T-helper 22 cell (primary cell): Measurements from ENCODE around the gene C11orf91.
"Not testable (repeated sequence)": the region's sequence is repeated elsewhere in the genome, so short reads cannot be mapped to it uniquely, and the experiment has no call there.

Source experiments
- DNase-seq: peaks from one replicate; pipeline ENCODE4 v3.0.0-alpha.2; 2020; ENCODE audit warnings: low read depth

The C11orf91 gene

GRCh38 chr11:33721426-33721825 lies 20.8 kb upstream of the C11orf91 start:
- no peak for DNase-seq

- DNase-seq, result no peak
These were observed 19.0 kb upstream of the C11orf91 start for GRCh38 chr11:33719587-33719986.

- DNase-seq, result no peak
These were observed 17.8 kb upstream of the C11orf91 start for GRCh38 chr11:33718440-33718839.

- no peak for DNase-seq
These were observed 15.6 kb upstream of the C11orf91 start for GRCh38 chr11:33716243-33716642.

GRCh38 chr11:33713856-33714398 lies 13.3 kb upstream of the C11orf91 start:
- DNase-seq, result no peak

GRCh38 chr11:33713151-33713855 lies 12.7 kb upstream of the C11orf91 start:
- no peak for DNase-seq

GRCh38 chr11:33712436-33712835 lies 11.8 kb upstream of the C11orf91 start:
- no peak for DNase-seq

GRCh38 chr11:33709466-33709865 lies 8.8 kb upstream of the C11orf91 start:
- DNase-seq, result no peak

- no peak for DNase-seq
These were observed 8.4 kb upstream of the C11orf91 start for GRCh38 chr11:33708985-33709384.

GRCh38 chr11:33707831-33708230 lies 7.2 kb upstream of the C11orf91 start:
- DNase-seq, result not testable (repeated sequence)

- no peak for DNase-seq
These were observed 6.3 kb upstream of the C11orf91 start for GRCh38 chr11:33706966-33707365.

- DNase-seq, result no peak
These were observed 5.9 kb upstream of the C11orf91 start for GRCh38 chr11:33706546-33706945.

- no peak for DNase-seq
These were observed 3.8 kb upstream of the C11orf91 start for GRCh38 chr11:33704240-33705002.

- DNase-seq, result no peak
These were observed 3.2 kb upstream of the C11orf91 start for GRCh38 chr11:33703788-33704187.

- DNase-seq, result no peak
These were observed 2.6 kb upstream of the C11orf91 start for GRCh38 chr11:33703234-33703633.

GRCh38 chr11:33701302-33702230 lies 940 bp upstream of the C11orf91 start:
- DNase-seq, result no peak

- no peak for DNase-seq
These were observed 544 bp downstream of the C11orf91 start for GRCh38 chr11:33700063-33700501.

GRCh38 chr11:33699515-33700062 lies 1.0 kb downstream of the C11orf91 start:
- no peak for DNase-seq

GRCh38 chr11:33698921-33699320 lies 1.7 kb downstream of the C11orf91 start:
- no peak for DNase-seq

GRCh38 chr11:33697997-33698396 lies 2.6 kb downstream of the C11orf91 start:
- no peak for DNase-seq

GRCh38 chr11:33696931-33697638 lies 3.5 kb downstream of the C11orf91 start:
- no peak for DNase-seq
